Measurements from ENCODE around the gene ZDHHC18. TPM values are rescaled to one million over a fixed set of nuclear protein-coding genes. Genes with fewer than 3 reads are reported as not detected.
"Not testable (repeated sequence)": the region's sequence is repeated elsewhere in the genome, so short reads cannot be mapped to it uniquely, and the experiment has no call there.

Gene ZDHHC18
- total RNA-seq, 1 donor from 2014 or later = 14.4 TPM

- intact Hi-C loops (cut with DNase I) = loop anchor here (5.0 kb wide), 2 partner anchors 65 to 275 kb away; no protein-coding TSS in a partner anchor
- no peak for ATAC-seq (ENCODE audit: poor library complexity)
- DNase-seq = no peak
These were observed 50.8 kb downstream of the ZDHHC18 start for GRCh38 chr1:26877326-26877725.

- ATAC-seq (ENCODE audit: poor library complexity) = no peak
- no peak for DNase-seq
- intact Hi-C loops (cut with DNase I) = loop anchor here (5.0 kb wide), 2 partner anchors 67 to 277 kb away; no protein-coding TSS in a partner anchor
These were observed 53.3 kb downstream of the ZDHHC18 start for GRCh38 chr1:26879793-26880192.

- DNase-seq; intact Hi-C loops (cut with DNase I); ATAC-seq (ENCODE audit: poor library complexity): not testable (repeated sequence)
These were observed 55.1 kb downstream of the ZDHHC18 start for GRCh38 chr1:26881611-26882010.

GRCh38 chr1:26882696-26883463 lies 56.4 kb downstream of the ZDHHC18 start:
- DNase-seq (no peak), ATAC-seq (ENCODE audit: poor library complexity) (no peak)
- intact Hi-C loops (cut with DNase I) = no loop called here

DNA sequence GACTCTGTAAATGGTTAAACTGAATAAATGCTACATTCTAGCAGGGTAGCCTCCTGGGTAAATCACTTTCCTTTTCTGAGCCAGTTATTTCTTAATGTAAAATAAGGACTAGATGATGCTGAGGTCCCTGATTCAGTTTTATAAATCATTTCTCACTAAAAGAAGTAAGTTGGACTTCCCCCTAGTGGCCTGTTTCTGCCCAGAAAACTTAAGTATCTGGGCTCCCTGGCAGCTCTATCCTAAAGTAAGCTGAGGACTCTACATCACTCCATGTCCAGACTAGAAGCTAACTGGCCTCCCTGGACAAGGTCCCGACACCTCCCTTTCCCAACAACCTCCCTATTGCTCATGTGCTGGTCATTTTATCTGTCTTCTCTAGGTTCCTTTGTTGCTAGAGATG lies 60.6 kb downstream of the ZDHHC18 start:
- no peak for DNase-seq
- no peak for ATAC-seq (ENCODE audit: poor library complexity)
- intact Hi-C loops (cut with DNase I) = no loop called here

GRCh38 chr1:26888231-26888630 lies 61.7 kb downstream of the ZDHHC18 start:
- DNase-seq = no peak

DNA sequence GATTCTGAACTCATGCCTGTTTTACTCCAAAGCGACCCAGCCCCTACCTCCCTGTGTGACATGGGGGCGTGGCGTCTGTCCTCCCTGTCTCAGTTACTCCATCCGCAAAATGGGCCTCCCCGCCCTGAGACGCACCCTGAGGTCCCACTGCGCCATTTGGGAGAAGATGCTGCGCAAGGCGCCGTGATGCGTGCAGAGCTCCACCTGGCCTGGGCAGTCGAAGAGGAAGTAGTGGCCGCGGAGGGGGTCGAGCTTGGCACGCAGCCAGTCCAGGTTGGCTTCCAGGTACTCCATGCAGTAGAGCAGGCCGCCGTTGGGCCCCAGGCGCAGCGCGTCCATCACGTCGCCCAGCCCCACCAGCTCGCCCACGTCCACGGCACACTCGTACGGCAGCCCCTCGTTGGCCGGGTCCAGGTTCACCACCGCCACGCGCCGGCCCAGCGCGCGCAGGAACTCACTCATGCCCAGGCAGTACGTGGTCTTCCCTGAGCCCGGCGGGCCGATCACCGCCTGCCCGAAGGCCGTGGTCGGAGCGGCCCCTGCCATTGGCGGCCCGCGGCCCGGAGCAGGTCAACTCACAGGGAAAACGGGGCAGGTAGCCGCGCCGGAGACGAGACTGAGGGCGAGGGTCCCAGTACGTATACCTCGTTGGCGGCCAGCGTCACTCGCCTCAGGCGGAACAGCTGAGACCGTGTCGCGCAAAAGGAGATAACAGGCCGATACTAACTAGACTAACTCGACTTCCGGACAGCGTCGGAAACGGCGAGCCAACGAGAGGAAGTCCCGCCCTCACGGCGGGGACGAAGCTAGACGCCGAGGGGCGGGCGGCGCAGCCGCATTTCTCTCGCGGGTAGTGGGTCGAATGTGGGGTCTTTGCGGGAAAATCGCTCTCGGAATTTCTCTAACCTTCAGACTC lies 63.3 kb downstream of the ZDHHC18 start, which contains the start of gene GPN2:
GPN2 (minus strand) TSS at position 733 of the 916 bp plus-strand sequence; CDS start at position 546, 187 bp downstream.
- ATAC-seq (ENCODE audit: poor library complexity) = peak; percentile 95
- intact Hi-C loops (cut with DNase I) = no loop called here
- DNase-seq = peak; percentile 89

More at GRCh38 chr1:26888231-26888630, 61.7 kb downstream of the ZDHHC18 start:
- ATAC-seq (ENCODE audit: poor library complexity) = no peak
- intact Hi-C loops (cut with DNase I) = no loop called here

DNA sequence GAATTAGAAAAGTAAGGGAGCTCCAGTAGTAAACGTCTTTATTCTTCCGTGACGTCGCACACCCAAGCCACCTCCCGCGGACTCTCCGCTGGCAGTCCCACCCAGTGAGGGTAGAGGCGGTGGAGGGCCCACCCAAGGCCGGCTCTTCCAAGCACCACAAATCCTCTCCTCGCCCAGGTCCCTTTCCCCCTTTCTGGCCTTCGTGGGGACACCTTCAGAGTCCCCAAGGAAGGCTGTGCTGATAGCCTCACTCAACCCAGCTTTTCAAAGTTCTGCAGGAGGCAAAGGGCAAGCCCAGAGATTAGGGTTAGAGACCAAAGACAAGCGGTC lies 63.9 kb downstream of the ZDHHC18 start:
- intact Hi-C loops (cut with DNase I) = no loop called here
- ATAC-seq (ENCODE audit: poor library complexity) (peak; percentile 60), DNase-seq (no peak)

DNA sequence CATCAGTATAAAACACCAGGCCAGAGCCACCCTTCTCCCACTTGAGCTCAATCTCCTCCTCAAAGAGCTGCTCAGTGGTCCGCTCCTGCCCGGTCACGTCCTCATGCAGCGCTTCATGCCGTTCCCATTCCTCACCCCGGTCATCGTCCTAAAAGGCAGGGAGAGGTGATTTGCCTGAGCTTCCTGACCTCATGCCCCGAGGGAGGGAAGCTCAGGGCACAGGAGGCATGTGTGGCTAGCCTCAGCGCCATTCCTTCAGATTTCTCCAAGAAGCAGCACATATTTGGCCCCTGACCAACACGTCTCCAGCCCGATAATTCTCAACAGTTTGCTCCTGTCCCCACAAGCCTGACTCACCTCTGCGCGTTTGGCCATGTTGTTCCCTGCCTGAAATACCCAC lies 67.8 kb downstream of the ZDHHC18 start:
- intact Hi-C loops (cut with DNase I) = no loop called here
- DNase-seq = no peak
- no peak for ATAC-seq (ENCODE audit: poor library complexity)

DNA sequence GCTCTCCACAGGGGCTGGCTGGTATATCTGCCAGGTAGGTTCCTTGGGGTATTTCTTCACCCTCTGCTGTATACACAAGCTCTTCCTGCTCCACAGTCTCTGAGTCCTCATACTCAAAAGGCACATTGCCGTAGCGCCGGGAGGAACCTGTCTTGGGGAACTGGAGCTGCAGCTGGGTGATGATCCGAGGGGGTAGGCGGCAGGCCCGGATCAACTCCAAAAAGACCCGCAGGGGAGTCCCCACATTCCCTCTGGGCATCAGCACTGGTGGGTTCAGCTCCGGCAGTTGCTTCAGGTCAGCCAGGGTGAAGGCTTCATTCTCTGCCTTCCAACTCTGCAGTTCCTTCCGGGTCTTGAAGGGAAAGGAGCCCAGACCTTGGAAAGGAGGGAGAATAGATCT lies 70.9 kb downstream of the ZDHHC18 start:
- intact Hi-C loops (cut with DNase I) = no loop called here
- DNase-seq (no peak), ATAC-seq (ENCODE audit: poor library complexity) (no peak)

GRCh38 chr1:26900001-26900814 lies 73.7 kb downstream of the ZDHHC18 start, which contains the start of gene GPATCH3:
Gene GPATCH3 (minus strand): TSS chr1:26900467. CDS start chr1:26900442, 25 bp downstream.
- ATAC-seq (ENCODE audit: poor library complexity) = peak; percentile 96
- intact Hi-C loops (cut with DNase I) = no loop called here
- DNase-seq = peak; percentile 97

DNA sequence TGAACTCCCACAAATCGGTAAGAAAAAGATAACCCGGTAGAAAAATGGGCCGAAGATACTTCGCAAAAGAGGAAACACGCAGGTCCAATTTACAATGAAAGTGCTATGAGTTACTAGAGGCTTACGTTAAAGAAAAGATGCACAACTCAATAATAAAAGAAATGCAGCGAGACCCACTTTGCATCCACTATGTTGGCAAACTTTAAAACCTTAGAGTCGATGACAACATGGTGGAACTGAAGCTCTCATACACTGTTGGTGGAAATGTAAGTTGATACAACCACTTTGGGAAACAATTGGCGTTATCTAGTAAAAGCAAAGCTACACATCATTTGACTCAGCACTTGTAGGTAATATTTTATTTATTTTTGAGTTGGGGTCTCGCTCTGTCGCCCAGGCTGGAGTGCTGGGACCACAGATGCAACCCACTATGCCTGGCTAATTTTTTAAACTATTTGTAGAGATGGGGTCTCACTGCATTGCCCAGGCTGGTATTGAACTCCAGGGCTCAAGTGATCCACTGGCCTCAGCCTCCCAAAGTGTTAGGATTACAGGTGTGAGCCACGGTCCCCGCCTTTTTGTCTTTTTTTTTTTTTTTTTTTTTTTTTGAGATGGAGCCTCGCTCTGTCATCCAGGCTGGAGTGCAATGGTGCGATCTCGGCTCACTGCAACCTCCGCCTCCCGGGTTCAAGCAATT lies 74.5 kb downstream of the ZDHHC18 start:
- ATAC-seq (ENCODE audit: poor library complexity) (no peak), DNase-seq (no peak)
- intact Hi-C loops (cut with DNase I) = no loop called here

Other genes starting within 250 kb of the ZDHHC18 start
- 29.4 TPM for gene ARID1A, start 130.7 kb upstream of the ZDHHC18 start, total RNA-seq
- gene PIGV, start 38.7 kb upstream of the ZDHHC18 start, total RNA-seq = 5.5 TPM
- gene SFN, start 36.5 kb downstream of the ZDHHC18 start, total RNA-seq = not detected
- 15.7 TPM for gene GPN2, start 63.6 kb downstream of the ZDHHC18 start, total RNA-seq
- 10.4 TPM for gene GPATCH3, start 73.8 kb downstream of the ZDHHC18 start, total RNA-seq
- gene NR0B2, start 87.3 kb downstream of the ZDHHC18 start, total RNA-seq = 5.1 TPM
- 78.1 TPM for gene NUDC, start 95.1 kb downstream of the ZDHHC18 start, total RNA-seq
- 0.35 TPM for gene KDF1, start 133.8 kb downstream of the ZDHHC18 start, total RNA-seq
- gene TRNP1, start 167.0 kb downstream of the ZDHHC18 start, total RNA-seq = 31.7 TPM
- gene TENT5B, start 186.2 kb downstream of the ZDHHC18 start, total RNA-seq = 34.6 TPM

Data from Right ventricle myocardium superior (tissue), 1 donor.